ENCODE measurements around the gene FNDC7. TPM values are rescaled to one million over a fixed set of nuclear protein-coding genes. Genes with fewer than 3 reads are reported as not detected.

FNDC7 gene
- polyA plus RNA-seq, 1 of the 3 experiments (the other 2 are of a cell fraction): 0.02 TPM

DNA sequence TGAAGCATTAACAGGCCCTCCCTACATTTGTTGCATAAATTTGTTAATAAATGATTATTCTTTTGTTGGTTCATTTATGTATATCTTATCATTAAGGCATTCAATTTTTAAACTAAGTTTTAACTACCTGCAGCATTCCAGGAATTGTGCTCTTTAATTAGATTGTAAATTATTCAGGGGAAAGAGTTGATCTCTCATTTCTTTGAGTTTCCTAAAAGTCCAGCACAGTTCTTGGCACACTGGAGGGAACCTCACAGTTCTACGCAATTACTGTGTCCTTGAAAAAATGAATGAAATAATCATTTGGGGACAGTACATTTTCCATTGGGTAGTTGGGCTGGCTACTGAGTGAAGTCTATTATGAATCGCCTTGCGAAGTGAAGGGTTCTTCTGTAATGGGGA, 33.3 kb downstream of the FNDC7 start:
- peaks cover 38% of the 10 kb centered on the region for H3K79me2 ChIP-seq (ENCODE audit: insufficient read depth)
- peaks cover 5% of the 10 kb centered on the region for H3F3A ChIP-seq (replicated peaks; ENCODE audit: insufficient read depth)
- WGBS (ENCODE audit: low lambda C conversion rate): 94% methylated on average over 3 of the region's 3 CpGs
- CTCF ChIA-PET: interaction anchor here (1.0 kb wide), 1 partner anchor 135 kb away, joined by 3 read pairs; no protein-coding TSS in a partner anchor
- DNase-seq: no peak
- H3K27ac ChIP-seq (ENCODE audit: low read depth in 2 of 2, low read length in 1 of 2): peak overlapping the region in 1 of 2 experiments; percentile 97; a peak in 2 of 4 replicates
- no peaks in the 10 kb centered on the region for H3K9me3 ChIP-seq
- peaks cover 3 to 16% of the 10 kb centered on the region in 2 experiments for H3K36me3 ChIP-seq (replicated peaks in 1 of 2; ENCODE audit: control insufficient read depth in 1 of 2, insufficient read depth in 2 of 2, low read length in 1 of 2)
- no peaks in the 10 kb centered on the region for H3K9me2 ChIP-seq
- H2AFZ ChIP-seq (ENCODE audit: low read depth): peak overlapping the region; percentile 76
- POLR2A ChIA-PET: no interaction called here
- no peak overlapping the region for H3K9ac ChIP-seq
- no peak overlapping the region for H3K4me2 ChIP-seq
- H4K20me1 ChIP-seq (ENCODE audit: insufficient read depth): peaks cover 13% of the 10 kb centered on the region
- H3K4me3 ChIP-seq (ENCODE audit: low read depth in 2 of 2, low read length in 1 of 2): peak overlapping the region; percentile 88 to 97; a peak in 2 of 4 replicates
- TF ChIP-seq NFIC (IDR thresholded peaks at IDR 0.05; ENCODE audit: borderline replicate concordance): 0 out of 2 replicates have a peak, but pooled peaks have one; percentile 2
- TF ChIP-seq JUND (IDR thresholded peaks at IDR 0.05): no peak
- H3K4me1 ChIP-seq (ENCODE audit: control insufficient read depth in 1 of 2, insufficient read depth in 2 of 2, low read depth in 1 of 2, low read length in 1 of 2): peaks cover 4 to 5% of the 10 kb centered on the region in 2 experiments; a peak in 3 of 4 replicates
- no peaks in the 10 kb centered on the region for H3K27me3 ChIP-seq (ENCODE audit: insufficient read depth)

DNA sequence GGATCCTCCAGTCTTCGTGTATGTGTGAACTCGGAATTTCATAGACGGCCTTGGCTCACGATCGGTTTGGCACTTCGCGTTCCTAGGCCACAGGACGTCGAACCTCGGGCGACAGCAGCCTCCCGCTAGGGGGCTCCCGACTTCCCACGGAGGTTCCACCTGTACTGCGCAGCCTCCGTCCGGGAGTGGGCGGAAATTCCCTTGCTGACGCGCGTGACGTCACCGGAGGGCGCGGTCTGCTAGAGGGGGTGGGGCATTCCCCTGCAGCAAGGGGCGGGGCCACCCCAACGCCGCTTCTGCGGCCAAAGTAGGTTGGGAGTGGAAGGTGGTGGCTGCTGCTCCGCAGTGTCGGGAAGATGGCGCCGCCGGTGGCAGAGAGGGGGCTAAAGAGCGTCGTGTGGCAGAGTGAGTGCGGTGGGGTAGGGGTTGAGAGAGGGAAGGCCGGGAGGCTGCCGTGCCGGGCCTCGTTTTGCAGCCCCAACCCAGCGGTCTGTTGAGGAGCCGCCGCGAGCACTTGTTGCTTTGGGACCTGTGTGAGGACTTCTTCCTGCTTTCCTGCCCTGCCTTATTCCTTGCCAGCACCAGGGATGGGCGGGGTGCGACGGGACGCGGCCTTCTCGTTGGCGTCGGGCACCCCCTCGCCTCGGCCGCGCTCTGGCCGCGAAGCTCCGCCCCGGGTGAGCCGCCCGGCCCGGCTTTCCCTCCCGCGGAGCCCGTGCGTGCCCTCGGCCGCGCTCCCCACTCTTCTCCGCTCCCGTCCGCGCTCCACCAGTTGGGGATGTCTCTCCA, 33.9 kb downstream of the FNDC7 start, which contains the start of gene STXBP3:
TSS of gene STXBP3 (plus strand) at position 293 of the 789 bp plus-strand sequence. CDS start at position 357, 64 bp downstream.
- Histone ChIP-seq H3K9me2 (no peaks in the 10 kb centered on the region), H3K36me3 (replicated peaks in 1 of 2; ENCODE audit: control insufficient read depth in 1 of 2, insufficient read depth in 2 of 2, low read length in 1 of 2) (peaks cover 3 to 16% of the 10 kb centered on the region in 2 experiments), H3K9me3 (no peaks in the 10 kb centered on the region), H3K27me3 (ENCODE audit: insufficient read depth) (no peaks in the 10 kb centered on the region), H3K79me2 (ENCODE audit: insufficient read depth) (peaks cover 40% of the 10 kb centered on the region), H4K20me1 (ENCODE audit: insufficient read depth) (peaks cover 13% of the 10 kb centered on the region), H2AFZ (ENCODE audit: low read depth) (peak within 1 kb of the TSS; percentile 80), H3K27ac (ENCODE audit: low read depth in 2 of 2, low read length in 1 of 2) (peak within 1 kb of the TSS; percentile 90 to 97), H3K4me1 (ENCODE audit: control insufficient read depth in 1 of 2, insufficient read depth in 2 of 2, low read depth in 1 of 2, low read length in 1 of 2) (peaks cover 4 to 5% of the 10 kb centered on the region in 2 experiments; a peak in 3 of 4 replicates), H3K4me3 (ENCODE audit: low read depth in 2 of 2, low read length in 1 of 2) (peak within 1 kb of the TSS; percentile 88 to 97), H3K9ac (peak within 1 kb of the TSS; percentile 95), H3K4me2 (peak within 1 kb of the TSS; percentile 88), H3F3A (replicated peaks; ENCODE audit: insufficient read depth) (peaks cover 5% of the 10 kb centered on the region)
- ChIA-PET CTCF (interaction anchor here (0.7 to 3.0 kb wide), 6 partner anchors 11 to 292 kb away, joined by 3 to 23 read pairs (median 3); no protein-coding TSS in a partner anchor), POLR2A (interaction anchor here (1.0 kb wide), 1 partner anchor 130 kb away, joined by 3 read pairs; the partner anchor contains the start of gene GPSM2)
- WGBS (ENCODE audit: low lambda C conversion rate): 2% methylated on average over 22 of the region's 75 CpGs
- peak; percentile 97 for DNase-seq
- TF ChIP-seq FOXM1 (IDR thresholded peaks at IDR 0.05; ENCODE audit: low read depth): no peak
- TF ChIP-seq NRF1 (IDR thresholded peaks at IDR 0.05; ENCODE audit: low read depth, low read length): peak; percentile 66
- no peak for TF ChIP-seq FOSL2 (IDR thresholded peaks at IDR 0.05; ENCODE audit: borderline replicate concordance, low read depth)
- no peak for TF ChIP-seq ZBTB33 (IDR thresholded peaks at IDR 0.05; ENCODE audit: borderline replicate concordance, low read depth)
- TF ChIP-seq, protein P1, sequence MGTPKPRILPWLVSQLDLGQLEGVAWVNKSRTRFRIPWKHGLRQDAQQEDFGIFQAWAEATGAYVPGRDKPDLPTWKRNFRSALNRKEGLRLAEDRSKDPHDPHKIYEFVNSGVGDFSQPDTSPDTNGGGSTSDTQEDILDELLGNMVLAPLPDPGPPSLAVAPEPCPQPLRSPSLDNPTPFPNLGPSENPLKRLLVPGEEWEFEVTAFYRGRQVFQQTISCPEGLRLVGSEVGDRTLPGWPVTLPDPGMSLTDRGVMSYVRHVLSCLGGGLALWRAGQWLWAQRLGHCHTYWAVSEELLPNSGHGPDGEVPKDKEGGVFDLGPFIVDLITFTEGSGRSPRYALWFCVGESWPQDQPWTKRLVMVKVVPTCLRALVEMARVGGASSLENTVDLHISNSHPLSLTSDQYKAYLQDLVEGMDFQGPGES (IDR thresholded peaks at IDR 0.05; ENCODE audit: low read depth, low read length): no peak
- TF ChIP-seq TEAD4 (IDR thresholded peaks at IDR 0.05; ENCODE audit: borderline replicate concordance, insufficient read depth): 0 out of 2 replicates have a peak, but pooled peaks have one; percentile 10
- peak; percentile 48 for TF ChIP-seq CHD2 (IDR thresholded peaks at IDR 0.05; ENCODE audit: low read length, partially characterized antibody)
- no peak for TF ChIP-seq USF1 (IDR thresholded peaks at IDR 0.05; ENCODE audit: borderline replicate concordance, low read depth)
- peak; percentile 55 for TF ChIP-seq RAD21 (IDR thresholded peaks at IDR 0.05; ENCODE audit: low read length)
- peak; percentile 73 for TF ChIP-seq SMC3 (IDR thresholded peaks at IDR 0.05; ENCODE audit: low read depth, low read length)
- TF ChIP-seq GABPA (IDR thresholded peaks at IDR 0.05; ENCODE audit: low read depth): peak; percentile 23; the same call in 1 of the 2 replicates
- no peak for TF ChIP-seq TCF12 (IDR thresholded peaks at IDR 0.05)
- TF ChIP-seq EZH2phosphoT487 (IDR thresholded peaks at IDR 0.05; ENCODE audit: borderline replicate concordance, low read depth): no peak
- TF ChIP-seq TAF1 (IDR thresholded peaks at IDR 0.05; ENCODE audit: borderline replicate concordance, low read depth, low read length): peak; percentile 96
- TF ChIP-seq REST (IDR thresholded peaks at IDR 0.05; ENCODE audit: low read depth, low read length): peak; percentile 63
- TF ChIP-seq SIN3A (IDR thresholded peaks at IDR 0.05; ENCODE audit: borderline replicate concordance, low read depth, low read length): peak; percentile 24; the same call in 1 of the 2 replicates

Measured in SK-N-SH (cell line).